NCI-H774 (cell line): ENCODE results near the gene AP4M1.
"Not testable (repeated sequence)": the region's sequence is repeated elsewhere in the genome, so short reads cannot be mapped to it uniquely, and the experiment has no call there.

ENCODE experiments used
- DNase-seq: peaks from one replicate; lab custom pipeline; 2025; lab: John Stamatoyannopoulos, UW

Gene AP4M1

GRCh38 chr7:100130608-100131453 is 29.4 kb downstream of the AP4M1 start:
- DNase-seq: peak; percentile 59

GRCh38 chr7:100132126-100132525 is 30.7 kb downstream of the AP4M1 start:
- DNase-seq: no peak

DNA sequence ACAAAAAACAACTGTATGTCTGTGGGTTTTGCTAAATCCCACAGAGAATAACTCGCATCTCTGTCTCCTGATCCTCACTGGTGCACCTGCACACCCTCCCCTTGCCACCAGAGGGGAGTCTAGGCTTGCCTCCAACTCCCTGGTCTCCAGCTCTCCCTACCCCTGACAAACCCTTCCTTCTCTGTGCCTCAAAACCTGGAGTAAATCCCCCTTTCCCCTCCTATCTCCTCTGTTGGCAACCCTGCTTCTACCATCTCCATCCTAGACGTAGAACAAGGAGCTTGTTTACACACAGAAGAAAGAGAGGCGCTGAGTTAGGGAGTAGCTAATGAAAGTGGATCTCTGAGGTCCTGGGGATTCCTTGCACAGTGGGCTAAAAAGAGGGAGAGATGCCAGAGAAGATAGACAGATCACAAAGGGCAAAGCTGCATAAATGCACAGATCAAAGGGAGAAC is 31.3 kb downstream of the AP4M1 start:
- DNase-seq: peak; percentile 45

DNA sequence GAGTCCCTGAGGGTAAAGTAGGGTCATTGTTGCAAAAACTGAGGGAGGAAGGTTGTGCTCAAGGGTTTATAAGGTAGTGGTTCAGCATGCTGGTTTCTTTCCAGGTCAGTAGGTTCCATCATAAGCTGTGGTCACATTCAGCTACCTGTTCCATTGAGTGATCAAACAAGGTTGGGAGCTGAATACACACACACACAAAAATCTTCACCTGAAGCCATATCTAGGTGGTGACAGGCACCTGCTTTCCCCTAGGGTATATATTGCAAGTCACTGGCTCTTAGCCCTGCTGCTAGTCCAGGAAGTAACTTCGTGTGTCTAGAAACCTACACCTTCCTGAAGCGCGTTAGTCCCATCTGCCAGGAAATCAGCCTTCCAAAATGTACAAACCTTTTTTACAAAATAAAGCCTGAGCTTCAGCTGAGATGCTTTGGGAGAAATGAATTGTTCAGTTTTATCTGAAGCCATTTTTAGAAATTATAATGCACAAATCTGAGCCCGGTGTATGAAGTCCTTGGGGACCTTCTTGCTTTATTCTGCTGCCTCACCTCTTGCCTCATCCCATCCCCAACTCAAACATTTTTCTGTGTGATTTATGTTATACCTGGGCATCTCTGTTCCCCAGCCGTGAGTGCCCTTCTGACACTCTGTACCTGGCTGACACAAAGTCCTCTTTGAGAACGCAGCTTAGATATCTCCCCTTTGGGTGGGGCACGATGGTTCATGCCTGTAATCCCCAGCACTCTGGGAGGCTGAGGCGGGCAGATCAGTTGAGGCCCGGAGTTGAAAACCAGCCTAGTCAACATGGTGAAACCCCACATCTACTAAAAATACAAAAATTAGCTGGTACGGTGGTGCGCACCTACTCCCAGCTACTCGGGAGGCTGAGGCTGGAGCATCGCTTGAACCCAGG is 36.7 kb downstream of the AP4M1 start:
- no peak for DNase-seq

DNA sequence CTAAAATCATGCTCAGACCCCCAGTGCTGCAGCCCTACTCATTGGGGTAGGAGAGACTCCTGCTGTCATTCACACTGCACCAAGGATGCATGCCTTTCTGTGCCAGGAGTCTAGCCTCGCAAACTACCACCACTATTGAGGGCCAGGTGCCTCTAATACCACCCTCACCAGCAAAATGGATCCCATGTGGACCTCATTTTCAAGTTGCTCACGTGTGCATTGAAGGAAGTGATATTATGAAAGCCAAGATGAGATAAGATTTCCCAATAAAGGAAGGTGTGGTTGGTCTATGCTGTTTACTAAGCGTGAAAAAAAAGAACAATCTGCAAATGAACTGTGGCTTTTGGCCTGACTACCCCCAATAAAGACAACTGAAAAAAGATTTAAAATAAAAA is 40.1 kb downstream of the AP4M1 start:
- no peak for DNase-seq

DNA sequence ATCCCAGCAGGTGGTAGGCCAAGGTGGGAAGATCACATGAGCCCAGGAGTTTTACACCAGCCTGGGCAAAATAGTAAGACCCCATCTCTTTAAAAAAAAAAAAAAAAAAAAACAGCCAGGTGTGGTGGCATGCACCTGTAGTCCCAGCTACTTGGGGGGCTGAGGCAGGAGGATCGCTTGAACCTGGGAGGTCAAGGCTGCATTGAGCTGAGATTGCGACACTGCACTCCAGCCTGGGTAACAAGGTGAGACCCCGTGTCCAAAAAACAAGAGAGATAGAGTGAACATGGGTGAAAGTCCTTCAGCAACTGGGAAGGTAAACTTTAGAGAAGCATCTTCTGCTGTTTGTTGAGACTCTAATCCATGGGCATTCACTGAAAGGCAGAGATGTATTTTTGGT is 41.0 kb downstream of the AP4M1 start:
- DNase-seq: no peak

GRCh38 chr7:100146350-100146749 is 44.9 kb downstream of the AP4M1 start:
- not testable (repeated sequence) for DNase-seq

- DNase-seq: no peak
Measured at GRCh38 chr7:100147278-100147677, 45.8 kb downstream of the AP4M1 start.

DNA sequence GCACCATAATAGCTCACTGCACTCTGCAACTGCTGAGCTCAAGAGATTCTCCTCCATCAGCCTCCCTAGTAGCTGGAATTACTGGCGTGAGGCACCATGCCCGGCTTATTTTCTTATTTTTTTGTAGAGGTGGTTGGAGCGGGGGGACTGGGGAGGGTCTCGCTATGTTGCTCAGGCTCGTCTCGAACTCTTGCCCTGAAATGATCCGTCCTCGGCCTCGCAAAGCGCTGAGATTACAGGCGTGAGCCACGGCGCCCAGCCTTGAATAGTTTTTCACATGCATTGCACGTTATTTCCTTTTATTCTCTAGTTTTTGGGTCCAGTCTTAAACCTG is 46.7 kb downstream of the AP4M1 start:
- no peak for DNase-seq

DNA sequence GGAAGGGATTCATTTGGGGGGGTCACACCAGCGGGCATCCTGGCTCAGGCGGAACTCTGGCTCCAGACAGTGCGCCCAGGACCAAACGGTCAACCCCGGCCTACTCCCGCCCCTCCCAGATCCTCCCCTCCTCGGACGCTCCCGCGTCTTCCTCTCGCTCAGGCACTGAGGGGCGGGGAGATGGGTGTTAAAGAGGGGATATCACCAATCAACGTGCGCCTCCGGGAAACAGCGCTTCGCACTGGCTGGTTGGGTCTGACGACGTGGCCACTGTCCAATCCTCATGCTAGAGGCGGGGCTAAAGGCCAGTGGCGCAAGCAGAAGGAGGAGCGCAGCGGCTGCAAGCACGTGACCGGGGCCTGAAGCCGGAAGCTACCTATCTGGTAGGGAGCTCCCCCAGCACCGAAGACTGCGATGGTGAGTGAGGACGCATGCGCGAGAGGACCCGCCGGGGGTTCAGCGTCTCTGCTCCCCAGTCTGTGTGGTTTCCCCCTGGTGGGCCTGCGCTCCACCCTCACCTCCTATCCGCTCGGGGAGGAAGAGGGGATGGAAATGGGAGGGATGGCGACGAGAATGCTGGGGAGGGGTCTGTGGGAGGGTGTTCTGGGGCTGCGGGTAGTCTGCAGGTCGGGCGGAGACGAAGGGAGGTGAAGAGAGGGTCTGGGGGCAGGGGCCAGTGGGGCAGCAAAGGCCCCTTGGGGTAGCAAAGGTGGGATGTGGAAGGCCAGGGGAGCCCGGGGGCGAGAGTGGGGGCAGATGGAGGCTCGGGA is 47.3 kb downstream of the AP4M1 start, which contains the start of gene LAMTOR4:
LAMTOR4 (plus strand) TSS at position 360 of the 770 bp plus-strand sequence; CDS start at position 415, 55 bp downstream.
- peak; percentile 99 for DNase-seq

DNA sequence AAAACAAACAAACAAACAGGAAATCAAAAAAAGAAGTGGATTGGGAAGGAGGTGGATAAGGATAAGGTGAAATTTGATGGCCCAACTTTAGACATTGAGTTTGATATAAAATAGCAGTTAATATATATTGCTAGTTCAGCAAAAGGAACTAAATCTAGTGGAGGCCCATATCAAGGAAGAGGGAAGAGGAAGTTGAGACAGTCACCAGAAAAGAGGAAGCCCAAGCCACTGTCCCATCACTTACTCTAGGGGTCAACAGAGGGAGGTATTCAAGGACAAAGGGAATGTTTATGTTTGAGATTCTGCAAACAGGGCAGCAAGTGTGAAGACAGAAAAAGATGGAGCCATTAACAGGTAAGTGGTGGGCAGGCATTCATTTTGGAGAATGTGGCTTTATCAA is 51.0 kb downstream of the AP4M1 start:
- no peak for DNase-seq

DNA sequence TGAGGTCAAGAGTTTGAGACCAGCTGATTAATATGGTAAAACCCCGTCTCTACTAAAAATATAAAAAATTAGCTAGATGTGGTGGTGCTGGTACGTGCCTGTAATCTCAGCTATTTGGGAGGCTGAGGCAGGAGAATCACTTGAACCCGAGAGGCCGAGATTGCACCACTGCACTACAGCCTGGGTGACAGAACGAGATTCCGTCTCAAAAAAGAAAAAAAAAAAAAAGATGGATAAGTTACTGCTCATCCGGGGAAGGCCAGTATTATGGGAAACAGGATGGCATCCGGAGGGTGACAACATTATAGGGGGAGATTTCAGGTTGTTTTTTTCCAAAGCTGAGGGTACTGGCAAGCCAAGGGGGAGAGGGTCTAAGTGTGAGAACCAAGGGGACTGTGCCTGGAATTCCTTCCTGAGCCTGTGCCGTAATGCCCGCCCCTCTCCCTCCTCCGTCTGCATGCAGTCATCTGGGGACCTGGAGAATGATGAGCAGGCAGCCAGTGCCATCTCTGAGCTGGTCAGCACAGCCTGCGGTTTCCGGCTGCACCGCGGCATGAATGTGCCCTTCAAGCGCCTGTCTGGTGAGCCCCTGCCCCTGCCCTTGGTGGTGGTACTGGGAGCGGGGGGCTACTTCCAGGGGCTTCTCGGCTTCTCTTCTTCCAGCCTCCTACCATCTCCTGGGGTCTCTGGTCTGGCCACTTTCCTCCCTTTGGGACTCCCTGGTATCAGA is 51.7 kb downstream of the AP4M1 start:
- DNase-seq: no peak

DNA sequence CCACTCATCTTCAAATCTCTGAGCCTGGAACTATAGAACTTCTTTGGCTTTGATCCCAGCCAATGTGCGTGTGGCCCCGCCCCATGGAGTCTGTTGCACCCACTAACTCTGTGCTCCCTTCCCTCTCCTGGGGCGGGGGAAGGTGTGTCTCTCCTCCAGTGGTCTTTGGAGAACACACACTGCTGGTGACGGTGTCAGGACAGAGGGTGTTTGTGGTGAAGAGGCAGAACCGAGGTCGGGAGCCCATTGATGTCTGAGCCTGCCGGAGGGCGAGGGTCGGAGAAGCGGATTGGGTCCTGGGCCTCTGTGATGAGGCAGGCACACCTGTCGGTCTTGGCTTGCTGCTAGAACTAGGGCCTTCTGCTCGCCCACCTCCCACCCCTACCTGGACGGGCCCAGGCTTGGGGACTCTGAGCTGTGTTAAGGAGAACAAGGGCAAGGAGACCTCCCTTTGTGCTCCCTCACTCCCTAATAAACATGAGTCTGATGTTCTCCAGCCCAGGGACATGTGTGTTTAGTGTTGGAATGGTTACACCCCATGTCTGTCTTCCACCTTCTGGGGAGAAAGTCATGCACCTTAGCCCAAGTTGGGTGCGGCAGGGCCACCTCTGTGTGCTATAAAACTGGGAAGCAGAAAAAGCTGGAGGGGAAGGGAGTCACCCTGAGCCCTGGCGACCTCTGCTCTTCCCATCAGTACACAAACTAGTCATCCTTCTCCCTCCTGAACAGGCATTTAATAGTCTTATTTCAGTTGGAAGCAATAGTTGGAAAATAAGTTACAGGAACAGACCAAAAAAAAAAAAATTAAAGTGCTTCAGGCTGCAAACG is 52.5 kb downstream of the AP4M1 start:
- no peak for DNase-seq

DNA sequence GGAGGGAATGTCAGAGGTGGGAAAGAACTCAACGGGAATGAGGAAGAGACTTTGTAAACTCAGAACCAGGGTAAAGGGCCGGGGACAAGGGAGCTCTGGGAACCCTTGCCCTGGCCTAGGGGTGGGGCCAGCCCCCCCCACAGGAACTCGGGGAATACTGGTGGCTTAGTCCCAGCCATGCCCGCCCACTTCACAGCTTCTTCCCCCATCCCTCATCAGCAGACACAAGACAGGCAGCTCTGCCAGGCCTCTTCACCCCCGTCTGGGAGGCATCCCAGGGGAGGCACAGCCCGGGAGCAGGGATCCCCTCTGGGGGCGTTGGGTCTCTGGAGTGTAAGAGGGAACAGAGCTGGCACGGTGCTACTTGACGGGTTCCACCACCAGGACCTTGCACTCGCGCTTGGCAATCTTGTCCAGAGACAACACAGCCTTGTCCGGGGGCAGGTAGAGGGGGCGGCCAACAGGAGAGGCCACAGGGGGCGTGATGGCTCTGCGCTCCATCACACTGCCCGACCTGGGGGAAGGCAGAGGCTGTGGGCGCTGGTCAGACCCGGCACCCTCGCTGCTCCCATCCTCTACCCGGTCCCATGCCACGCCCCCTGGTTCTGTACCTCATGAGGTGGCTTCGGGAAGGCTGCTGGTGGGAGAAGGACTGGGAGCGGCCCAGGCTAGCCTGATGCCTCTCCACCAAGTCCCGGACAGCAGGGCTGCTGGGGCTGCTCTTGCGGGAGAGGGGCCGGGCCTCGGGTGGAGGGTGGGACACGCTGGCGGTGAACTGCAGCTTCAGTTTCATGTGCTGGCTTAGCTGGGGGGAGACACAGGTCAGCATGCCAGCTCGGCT is 53.4 kb downstream of the AP4M1 start:
- no peak for DNase-seq

DNA sequence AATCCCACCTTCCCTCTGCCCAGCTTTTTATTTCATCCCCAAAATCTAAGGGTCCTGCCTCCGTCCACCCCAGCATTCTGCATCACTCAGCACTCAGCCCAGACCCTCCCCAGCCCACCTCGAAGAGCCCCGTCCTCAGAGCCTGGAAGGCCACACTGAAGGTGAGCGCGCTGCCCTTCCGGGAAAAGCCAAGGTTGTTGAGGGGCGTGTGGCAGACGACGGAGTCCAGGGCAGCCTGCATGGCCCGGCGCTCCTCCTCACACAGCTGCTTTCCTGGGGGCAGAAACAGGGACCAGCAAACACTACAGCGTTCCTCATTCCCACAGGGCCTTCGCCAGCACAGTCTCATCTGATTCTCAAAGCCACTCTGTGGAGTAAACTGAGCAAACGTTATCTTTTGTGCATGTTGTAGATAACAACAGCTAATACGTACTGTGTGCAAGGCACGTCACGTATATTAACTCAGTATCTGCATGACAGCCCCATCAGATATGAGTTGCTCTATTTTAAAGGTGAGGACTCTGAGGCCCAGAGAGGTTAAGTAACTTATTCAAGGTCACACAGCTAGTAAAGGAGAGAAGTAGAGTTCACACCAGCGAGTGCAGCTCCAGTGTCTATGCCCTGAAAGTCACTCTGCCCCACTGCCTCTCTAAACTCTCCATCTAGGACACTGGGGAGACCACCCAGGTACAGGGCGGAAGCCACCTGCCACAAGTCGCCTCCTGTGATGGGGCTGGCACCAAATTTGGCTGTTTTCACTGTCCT is 54.3 kb downstream of the AP4M1 start:
- DNase-seq: no peak

- no peak for DNase-seq
Measured at GRCh38 chr7:100156331-100157068, 55.1 kb downstream of the AP4M1 start.

- DNase-seq: no peak
Measured at GRCh38 chr7:100157069-100157333, 55.6 kb downstream of the AP4M1 start.
